Lower leg skin (tissue), 4 donors: ENCODE results near the gene ADD1. TPM values are rescaled to one million over a fixed set of nuclear protein-coding genes. Genes with fewer than 3 reads are reported as not detected.
A peak's percentile ranks its signal among the peaks of the same experiment; 100 is the strongest.

Experiments
- DNase-seq, 2 donors: peaks; one replicate each; pipeline ENCODE4 v3.0.0-alpha.2; 2019; ENCODE audit warnings: low spot score in 2 of 2
- H3K4me3 ChIP-seq: fragments of 200-600 bp; sonication (generic); 2 replicates; pipeline ENCODE4 v1.5.1; 2017; ENCODE audit warnings: mild to moderate bottlenecking, low read depth; ENCODE audit not compliant: poor library complexity, severe bottlenecking
- POLR2A ChIP-seq, 2 donors: fragments of 450-650 bp; IDR thresholded peaks; one replicate each; pipeline ENCODE4 v1.6.1; 2016 to 2017; ENCODE audit warnings: antibody characterized with exemption in 2 of 2, mild to moderate bottlenecking in 1 of 2, moderate library complexity in 1 of 2
- WGBS, 2 donors: methylation state at CpG; one replicate each; pipeline ENCODE4 v1.1.5; 2018; 5-methylcytosine and 5-hydroxymethylcytosine counted together
- intact Hi-C: fragments of 100-400 bp; cut with DNase I; formaldehyde crosslinking; loops from one replicate; pipeline ENCODE4 v1.15.0; 2023; ENCODE audit warnings: low total_unique reads
- total RNA-seq, 4 donors: library from RNA; depleted of rRNA; stranded (reverse); fragments of >200 nt; gene quantifications; one replicate each; pipeline ENCODE4 v1.1.0, GENCODE V29; 2016
- TF ChIP-seq, protein P1 (sequence below), 3 donors: fragments of 450-650 bp; IDR thresholded peaks; one replicate each; pipeline ENCODE4 v1.5.1; 2016; ENCODE audit warnings: antibody characterized with exemption in 3 of 3, mild to moderate bottlenecking in 3 of 3, moderate library complexity in 2 of 3

The ADD1 gene
- total RNA-seq, 4 donors from 2014 or later = 102 to 153 (median 135) TPM

DNA sequence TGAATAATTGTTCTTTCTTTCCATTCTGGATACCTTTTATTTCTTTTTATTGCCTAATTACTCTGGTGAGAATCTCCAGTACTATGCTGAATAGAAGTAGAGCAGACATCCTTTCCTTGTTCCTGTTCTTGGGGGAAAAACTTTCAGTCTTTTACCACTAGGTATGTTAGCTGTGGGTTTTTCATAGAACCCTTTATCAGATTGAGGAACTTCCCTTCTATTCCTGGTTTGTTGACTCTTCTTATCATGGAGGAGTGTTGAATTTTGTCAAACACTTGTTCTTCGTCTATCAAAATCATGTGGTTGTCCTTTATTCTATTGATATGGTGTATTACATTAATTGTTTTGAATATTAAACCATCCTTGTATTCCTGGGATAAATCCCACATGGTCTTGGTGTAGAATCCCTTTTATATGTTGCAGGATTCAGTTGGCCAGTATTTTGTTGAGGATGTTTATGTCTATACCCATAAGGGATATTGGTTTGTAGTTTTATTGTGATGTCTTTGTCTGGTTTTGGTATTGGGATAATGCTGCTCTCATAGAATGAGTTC lies 27.2 kb upstream of the ADD1 start:
- intact Hi-C loops = no loop called here
- no peak for TF ChIP-seq POLR2A (IDR thresholded peaks at IDR 0.05)
- TF ChIP-seq, protein P1, sequence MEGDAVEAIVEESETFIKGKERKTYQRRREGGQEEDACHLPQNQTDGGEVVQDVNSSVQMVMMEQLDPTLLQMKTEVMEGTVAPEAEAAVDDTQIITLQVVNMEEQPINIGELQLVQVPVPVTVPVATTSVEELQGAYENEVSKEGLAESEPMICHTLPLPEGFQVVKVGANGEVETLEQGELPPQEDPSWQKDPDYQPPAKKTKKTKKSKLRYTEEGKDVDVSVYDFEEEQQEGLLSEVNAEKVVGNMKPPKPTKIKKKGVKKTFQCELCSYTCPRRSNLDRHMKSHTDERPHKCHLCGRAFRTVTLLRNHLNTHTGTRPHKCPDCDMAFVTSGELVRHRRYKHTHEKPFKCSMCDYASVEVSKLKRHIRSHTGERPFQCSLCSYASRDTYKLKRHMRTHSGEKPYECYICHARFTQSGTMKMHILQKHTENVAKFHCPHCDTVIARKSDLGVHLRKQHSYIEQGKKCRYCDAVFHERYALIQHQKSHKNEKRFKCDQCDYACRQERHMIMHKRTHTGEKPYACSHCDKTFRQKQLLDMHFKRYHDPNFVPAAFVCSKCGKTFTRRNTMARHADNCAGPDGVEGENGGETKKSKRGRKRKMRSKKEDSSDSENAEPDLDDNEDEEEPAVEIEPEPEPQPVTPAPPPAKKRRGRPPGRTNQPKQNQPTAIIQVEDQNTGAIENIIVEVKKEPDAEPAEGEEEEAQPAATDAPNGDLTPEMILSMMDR (IDR thresholded peaks at IDR 0.05) = no peak
- no peak overlapping the region for H3K4me3 ChIP-seq
- DNase-seq = no peak
- 39 to 100% methylated on average over 1 of the region's 1 CpG for WGBS, 2 donors

DNA sequence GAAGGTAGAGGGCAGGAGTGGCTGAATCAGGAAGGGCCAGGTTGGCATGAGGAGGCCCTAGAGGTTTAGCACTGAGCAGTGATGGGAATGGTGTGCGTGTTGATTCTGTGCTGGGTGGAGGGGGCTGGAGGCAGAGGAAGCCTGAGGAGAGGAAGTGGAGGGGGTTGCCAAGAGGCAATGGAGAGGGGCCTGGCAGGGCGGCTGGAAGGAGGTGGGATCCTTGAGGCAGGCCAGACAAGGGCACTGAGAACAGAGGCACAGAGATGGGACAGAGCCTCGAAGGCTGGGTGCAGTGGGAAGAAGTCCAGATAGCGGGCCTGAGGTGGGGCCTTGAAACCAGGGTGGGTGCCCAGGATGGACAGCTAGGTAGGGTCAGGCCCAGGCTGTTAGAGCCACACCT lies 26.5 kb upstream of the ADD1 start:
- no peak overlapping the region for H3K4me3 ChIP-seq
- WGBS, 2 donors = 80 to 90% methylated on average over 4 of the region's 4 CpGs
- TF ChIP-seq POLR2A (IDR thresholded peaks at IDR 0.05) = no peak
- TF ChIP-seq, protein P1 (IDR thresholded peaks at IDR 0.05) = no peak
- no peak for DNase-seq
- intact Hi-C loops = no loop called here

DNA sequence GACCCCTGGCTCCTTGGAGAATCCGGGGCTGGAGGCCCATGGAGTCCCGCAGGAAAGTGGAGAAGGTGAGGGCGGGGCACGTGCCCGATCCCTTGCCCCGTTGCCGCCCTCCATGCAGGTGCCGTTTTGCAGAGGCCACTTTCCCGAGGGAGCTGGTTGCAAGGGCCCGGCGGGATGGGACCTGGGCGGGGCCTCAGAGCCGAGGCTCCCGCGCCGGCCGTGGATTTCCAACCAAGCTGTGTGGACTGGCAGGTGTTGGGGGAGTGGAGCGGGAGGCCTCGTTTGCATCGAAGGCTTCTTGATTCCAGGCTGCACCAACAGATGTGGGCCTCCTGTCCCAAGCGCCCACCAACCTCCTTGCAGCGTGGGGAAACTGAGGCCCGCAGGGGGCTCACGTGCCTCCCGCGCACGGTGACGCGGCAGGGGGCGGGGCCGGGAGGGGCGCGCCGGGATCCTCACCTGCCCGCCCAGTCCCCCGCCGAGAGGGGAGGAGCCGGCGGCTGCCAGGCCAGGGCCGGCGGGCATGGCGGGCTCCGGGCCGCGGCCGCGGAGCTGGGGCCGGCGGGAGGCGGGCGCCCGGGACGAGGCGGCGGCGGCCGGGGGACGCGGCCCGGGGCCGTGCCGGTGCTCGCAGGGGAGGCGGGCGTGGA lies 25.8 kb upstream of the ADD1 start:
- H3K4me3 ChIP-seq = no peak overlapping the region
- intact Hi-C loops = no loop called here
- no peak for DNase-seq
- 18 to 35% methylated on average over 15 to 46 of the region's 65 CpGs for WGBS, 2 donors
- TF ChIP-seq, protein P1 (IDR thresholded peaks at IDR 0.05) = no peak
- TF ChIP-seq POLR2A (IDR thresholded peaks at IDR 0.05) = no peak

DNA sequence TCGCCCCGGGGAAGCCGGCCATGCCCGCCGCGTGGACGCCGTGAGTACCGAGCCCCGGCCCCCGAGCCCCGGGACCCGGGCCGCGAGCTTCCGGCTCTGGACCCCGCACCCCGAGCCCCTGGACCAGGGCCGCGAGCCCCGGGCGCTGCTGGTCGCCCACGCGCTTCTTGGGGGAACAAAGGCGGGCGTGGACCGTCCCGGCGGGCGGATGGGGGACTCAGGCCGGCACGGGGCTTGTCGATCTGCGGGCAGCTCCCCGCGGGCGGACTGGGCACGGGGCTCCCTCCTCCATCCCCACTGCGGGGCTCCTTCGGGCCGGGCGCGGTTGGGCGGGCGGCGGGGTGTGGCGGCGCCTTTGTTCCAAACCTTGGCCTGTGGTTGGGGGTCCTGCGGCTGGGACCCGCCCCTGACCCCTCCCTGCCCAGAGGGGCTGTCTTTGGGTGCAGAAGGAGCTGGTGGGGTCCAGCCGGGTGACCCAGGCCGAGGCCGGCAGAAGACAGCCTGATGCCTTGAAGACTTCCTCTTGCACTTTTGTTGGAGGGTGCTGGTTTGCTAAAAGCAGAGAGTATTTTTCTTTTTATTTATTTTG lies 25.2 kb upstream of the ADD1 start:
- TF ChIP-seq POLR2A (IDR thresholded peaks at IDR 0.05) = no peak
- TF ChIP-seq, protein P1 (IDR thresholded peaks at IDR 0.05) = no peak
- H3K4me3 ChIP-seq = peak overlapping the region; percentile 27
- intact Hi-C loops = no loop called here
- 13 to 24% methylated on average over 23 to 29 of the region's 54 CpGs for WGBS, 2 donors
- no peak for DNase-seq

DNA sequence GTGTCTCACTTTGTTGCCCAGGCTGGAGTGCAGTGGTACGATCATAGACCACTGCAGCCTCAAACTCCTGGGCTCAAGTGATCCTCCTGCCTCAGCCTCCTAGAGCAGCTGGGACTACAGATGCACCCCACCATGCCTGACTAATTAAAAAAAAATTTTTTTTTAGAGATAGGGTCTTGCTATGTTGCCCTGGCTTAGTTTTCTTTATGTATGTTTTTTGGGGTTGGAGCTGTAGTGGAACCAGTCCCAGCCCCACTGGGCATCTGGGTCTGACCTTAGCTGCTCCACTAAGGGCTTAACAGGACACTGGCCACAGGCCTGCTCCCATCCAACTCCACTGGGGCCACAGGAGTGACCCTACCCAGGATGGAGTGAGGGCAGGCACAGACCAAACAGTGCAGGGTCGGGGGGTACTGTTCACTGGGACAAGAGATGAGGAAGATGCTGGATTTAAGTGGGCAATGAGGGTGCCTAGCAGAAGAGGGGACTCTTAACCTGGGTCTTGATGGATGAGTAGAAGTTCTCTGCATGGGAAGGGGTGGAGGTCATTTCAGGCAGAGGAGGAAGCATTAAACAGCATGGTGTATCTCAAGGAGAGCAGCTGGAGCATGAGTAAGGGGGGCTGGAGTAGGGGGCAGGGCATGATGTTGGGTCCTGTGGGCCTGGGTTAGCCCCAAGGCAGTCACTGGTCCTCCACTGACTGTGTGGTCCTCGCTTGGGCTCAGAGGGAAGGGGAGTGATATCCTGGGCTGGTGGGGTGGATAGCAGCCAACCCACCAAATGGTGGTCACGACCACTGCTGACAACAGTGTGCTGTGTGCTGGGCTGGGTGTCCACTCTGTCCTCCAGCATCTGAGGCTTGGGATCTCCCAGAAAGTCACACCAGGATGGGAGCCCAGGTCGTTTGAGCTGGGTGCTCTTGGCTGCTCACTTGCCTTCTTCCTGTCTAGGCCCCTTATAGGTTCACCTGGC lies 24.1 kb upstream of the ADD1 start:
- WGBS, 2 donors = 76 to 79% methylated on average over 5 of the region's 5 CpGs
- no peak overlapping the region for H3K4me3 ChIP-seq
- intact Hi-C loops = no loop called here

More for the DNA sequence above, 24.1 kb upstream of the ADD1 start:
- TF ChIP-seq POLR2A (IDR thresholded peaks at IDR 0.05) = no peak
- TF ChIP-seq, protein P1 (IDR thresholded peaks at IDR 0.05) = no peak
- no peak for DNase-seq
